GM18508 (cell line): ENCODE results near the gene BBLN.

Experiments used
- ATAC-seq: cut with Tn5 transposase; IDR thresholded peaks from one replicate; pipeline ENCODE4 v1.9.1; 2021; ENCODE audit warnings: moderate number of reproducible peaks; ENCODE audit not compliant: insufficient read depth, unreplicated experiment

Gene BBLN

DNA sequence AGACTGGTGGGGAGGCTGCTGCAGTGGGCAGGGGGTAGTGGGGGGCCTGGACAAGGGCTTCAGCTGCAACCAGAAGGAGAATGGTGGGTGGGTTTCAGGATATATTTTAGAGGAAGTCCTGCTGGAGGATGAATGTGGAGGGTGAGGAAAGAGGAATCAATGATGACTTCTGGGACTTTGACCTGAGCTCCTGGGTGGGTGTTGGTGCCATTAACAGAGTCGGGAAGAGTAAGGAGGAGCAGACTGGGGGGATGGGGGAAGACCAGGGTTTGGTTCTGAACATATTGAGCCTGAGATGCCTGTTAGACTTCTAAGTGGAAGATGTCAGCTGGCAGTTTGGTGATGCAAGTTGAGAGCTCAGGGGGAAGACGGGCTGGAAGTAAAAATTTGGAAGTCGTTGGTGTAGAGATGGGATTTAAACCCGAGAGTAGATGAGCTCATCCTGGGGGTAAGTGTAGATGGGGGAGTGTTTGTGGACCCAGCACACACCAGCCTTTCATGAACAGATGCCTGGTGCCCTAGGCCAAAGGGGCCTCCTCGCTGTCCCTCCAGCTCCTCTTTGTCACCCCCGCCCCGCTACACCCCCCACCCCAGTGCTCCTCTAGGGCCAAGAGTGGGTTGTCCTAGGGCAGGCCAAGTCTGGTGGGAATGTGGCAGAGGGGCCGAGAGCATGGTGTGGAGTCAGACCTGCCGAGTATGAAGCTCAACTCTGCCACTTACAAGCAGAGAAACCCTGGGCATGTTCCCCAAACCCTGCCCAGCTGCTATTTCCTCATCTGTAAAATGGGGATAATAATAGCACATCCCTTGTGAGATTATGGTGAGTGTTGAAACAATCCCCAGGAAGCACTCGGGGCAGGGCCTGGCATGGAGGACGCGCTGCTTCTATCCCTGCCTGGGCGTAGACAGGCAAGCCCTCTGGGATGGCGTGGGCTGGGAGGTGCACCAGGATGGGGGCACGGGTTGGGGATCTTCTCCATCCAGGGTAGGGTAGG is 47.1 kb downstream of the BBLN start:
- no peak for ATAC-seq

- no peak for ATAC-seq
Observed at GRCh38 chr9:128208386-128208785, 48.3 kb downstream of the BBLN start.

DNA sequence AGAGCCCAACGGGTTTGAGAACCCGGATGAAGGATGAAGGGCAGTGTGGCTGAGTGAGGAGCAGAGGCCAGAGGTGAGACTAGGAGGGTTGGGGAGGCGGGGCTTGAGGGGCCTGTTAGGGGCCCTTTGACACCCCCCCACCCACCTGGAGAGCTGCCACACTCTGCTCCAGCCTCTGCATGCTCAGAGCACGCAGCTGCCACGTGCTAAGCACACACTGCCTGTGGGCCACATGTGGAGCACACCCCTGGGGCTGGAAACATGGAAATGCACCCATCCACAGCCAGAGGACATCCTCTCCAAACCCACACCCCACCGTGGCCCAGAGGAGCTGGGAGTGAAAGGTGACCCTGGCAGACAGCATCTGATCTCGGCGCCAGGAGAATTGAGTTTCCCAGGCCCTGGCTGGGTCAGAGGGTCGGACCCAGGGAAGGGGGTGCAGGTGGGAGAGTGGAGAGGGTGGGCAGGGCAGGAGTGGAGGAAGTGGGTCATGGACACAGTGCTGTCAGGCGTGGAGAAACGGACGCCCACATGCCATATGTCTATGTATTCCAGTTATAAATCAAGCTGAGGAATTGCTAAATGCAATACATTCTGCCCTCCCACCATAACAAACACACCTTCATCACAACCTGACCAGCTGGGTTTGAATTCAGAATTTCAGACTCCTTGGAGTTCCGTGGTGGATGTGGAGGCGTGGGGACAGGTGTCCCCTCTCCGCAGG is 49.0 kb downstream of the BBLN start:
- no peak for ATAC-seq

DNA sequence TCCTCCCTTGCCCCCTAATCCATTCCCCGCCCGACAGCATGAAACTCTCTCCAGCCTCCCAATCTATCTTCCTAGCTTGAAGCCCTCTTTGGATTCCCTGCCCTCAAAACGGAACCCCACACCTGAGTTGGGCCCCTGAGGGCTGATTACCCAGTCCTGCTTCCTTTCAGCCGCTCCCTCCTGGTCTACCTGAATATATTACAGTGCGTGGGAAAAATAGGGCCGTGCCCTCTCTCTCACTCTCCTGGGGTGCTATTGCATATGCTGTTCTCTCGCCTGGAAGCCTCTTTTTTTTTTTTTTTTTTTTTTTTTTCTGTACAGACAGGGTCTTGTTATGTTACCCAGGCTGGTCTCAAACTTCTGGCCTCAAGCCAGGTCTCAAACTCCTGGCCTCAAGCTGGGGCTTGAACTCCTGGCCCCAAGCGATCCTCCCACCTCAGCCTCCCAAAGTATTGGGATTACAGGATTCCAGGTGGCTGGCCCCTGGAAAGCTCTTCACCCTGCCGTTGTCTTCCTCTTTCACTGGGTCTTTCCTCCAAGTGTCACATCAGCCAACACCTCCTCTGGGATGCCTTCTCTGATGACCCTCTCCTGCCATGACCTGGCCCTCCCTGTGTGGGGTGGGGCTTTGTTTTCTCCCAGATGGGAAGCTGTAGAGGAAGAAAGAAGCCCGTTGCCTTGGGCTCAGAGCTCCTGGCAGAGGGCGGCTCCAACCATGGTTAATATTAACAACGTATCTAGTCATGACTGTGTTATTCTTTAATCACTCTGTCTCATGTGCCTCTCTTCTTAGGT is 51.3 kb downstream of the BBLN start:
- no peak for ATAC-seq

DNA sequence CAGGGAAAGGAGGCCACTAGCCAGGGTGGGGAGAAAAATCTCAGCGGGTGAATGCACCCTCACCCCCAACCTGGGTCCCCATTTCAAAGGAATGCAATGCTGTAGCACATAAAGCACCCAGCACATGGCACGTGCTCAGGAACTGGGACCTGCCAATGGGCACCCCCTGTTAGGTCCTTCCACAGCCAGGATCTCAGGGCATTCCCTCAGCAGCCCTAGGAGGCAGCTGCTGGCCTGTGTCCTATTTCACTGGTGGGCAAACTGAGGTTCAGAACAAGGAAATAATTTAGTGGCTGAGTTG is 51.9 kb downstream of the BBLN start:
- no peak for ATAC-seq
